Vagina (tissue), 2 donors: Measurements from ENCODE around the gene CDX2. TPM values are rescaled to one million over a fixed set of nuclear protein-coding genes. Genes with fewer than 3 reads are reported as not detected.
"Not testable (repeated sequence)": the region's sequence is repeated elsewhere in the genome, so short reads cannot be mapped to it uniquely, and the experiment has no call there.

Experiments
- DNase-seq, 2 donors: peaks; one replicate each; pipeline ENCODE4 v3.0.0-alpha.2; 2017; ENCODE audit errors: extremely low spot score in 2 of 2
- H3K27ac ChIP-seq: fragments of 200-600 bp; sonication (generic); one replicate; pipeline ENCODE4 v1.5.1; 2019
- H3K27me3 ChIP-seq: fragments of 200-600 bp; sonication (generic); one replicate; pipeline ENCODE4 v1.5.1; 2019
- H3K36me3 ChIP-seq, 2 donors: fragments of 200-600 bp; sonication (generic); one replicate each; pipeline ENCODE4 v1.5.1; 2017 to 2019
- H3K4me1 ChIP-seq: fragments of 200-600 bp; sonication (generic); one replicate; pipeline ENCODE4 v1.5.1; 2019
- H3K4me3 ChIP-seq, 2 donors: fragments of 200-600 bp; sonication (generic); 1 replicate in 1 of 2; 2 replicates in 1 of 2; pipeline ENCODE4 v1.5.1; 2016 to 2019
- H3K9me3 ChIP-seq: fragments of 200-600 bp; sonication (generic); one replicate; pipeline ENCODE4 v1.5.1; 2019
- CTCF ChIP-seq, 3 experiments: fragments of 450-650 bp in 2 of 3; fragments of 200-600 bp in 1 of 3; sonication (generic) in 1 of 3; IDR thresholded peaks; one replicate each; pipeline ENCODE4 v1.5.1; 2017 to 2019; ENCODE audit warnings: antibody characterized with exemption in 3 of 3, mild to moderate bottlenecking in 2 of 3, moderate library complexity in 2 of 3
- POLR2A ChIP-seq, 2 donors: fragments of 450-650 bp; IDR thresholded peaks; one replicate each; pipeline ENCODE4 v1.6.1; 2017; ENCODE audit warnings: antibody characterized with exemption in 2 of 2, mild to moderate bottlenecking in 2 of 2, moderate library complexity in 2 of 2
- POLR2AphosphoS5 ChIP-seq, 2 donors: sonication (generic); formaldehyde crosslinking; IDR thresholded peaks; one replicate each; pipeline ENCODE4 v1.9.0; 2017; ENCODE audit warnings: antibody characterized with exemption in 2 of 2, mild to moderate bottlenecking in 2 of 2, low read depth in 1 of 2; ENCODE audit not compliant: insufficient read depth in 1 of 2
- intact Hi-C: fragments of 100-400 bp; cut with DNase I; formaldehyde crosslinking; loops from one replicate; pipeline ENCODE4 v1.15.1; 2023
- total RNA-seq: library from RNA; depleted of rRNA; stranded (reverse); fragments of >200 nt; gene quantifications from one replicate; pipeline ENCODE4 v1.2.3, GENCODE V29; 2016

CDX2 gene
- total RNA-seq, 1 donor from 2014 or later, result not detected

DNA sequence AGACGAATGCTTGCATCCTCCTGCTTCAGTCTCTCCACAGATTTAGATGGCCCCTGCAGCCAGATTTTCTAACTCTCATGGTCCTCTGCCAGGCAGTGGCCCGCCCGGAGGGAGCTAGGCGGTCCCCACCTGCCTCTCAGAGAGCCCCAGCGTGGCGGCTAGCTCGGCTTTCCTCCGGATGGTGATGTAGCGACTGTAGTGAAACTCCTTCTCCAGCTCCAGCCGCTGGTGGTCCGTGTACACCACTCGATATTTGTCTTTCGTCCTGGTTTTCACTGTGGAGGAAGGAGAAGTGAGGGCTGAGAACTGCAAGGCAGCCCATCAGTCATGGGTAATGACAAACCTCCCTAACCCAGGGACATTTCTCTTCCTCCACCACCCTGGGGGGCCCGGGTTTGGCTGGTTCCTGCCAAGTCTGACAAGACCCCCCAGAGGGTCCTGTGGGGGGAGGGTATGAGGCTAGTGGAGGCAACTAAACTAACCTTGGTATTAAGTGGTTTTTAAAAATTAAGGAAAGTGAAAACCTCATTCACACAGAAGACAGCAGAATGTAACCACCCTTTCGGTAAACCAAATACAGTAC lies 4.3 kb downstream of the CDX2 start:
- Histone ChIP-seq H3K4me1 (peaks cover 36% of the 10 kb centered on the region), H3K4me3 (no peak overlapping the region), H3K27ac (no peak overlapping the region), H3K9me3 (no peaks in the 10 kb centered on the region), H3K36me3 (no peaks in the 10 kb centered on the region), H3K27me3 (peaks cover 13% of the 10 kb centered on the region)
- intact Hi-C loops, result no loop called here
- no peak for DNase-seq
- TF ChIP-seq POLR2A (IDR thresholded peaks at IDR 0.05) (no peak), POLR2AphosphoS5 (IDR thresholded peaks at IDR 0.05; ENCODE audit: insufficient read depth in 1 of 2, low read depth in 1 of 2) (no peak), CTCF (IDR thresholded peaks at IDR 0.05) (no peak)

DNA sequence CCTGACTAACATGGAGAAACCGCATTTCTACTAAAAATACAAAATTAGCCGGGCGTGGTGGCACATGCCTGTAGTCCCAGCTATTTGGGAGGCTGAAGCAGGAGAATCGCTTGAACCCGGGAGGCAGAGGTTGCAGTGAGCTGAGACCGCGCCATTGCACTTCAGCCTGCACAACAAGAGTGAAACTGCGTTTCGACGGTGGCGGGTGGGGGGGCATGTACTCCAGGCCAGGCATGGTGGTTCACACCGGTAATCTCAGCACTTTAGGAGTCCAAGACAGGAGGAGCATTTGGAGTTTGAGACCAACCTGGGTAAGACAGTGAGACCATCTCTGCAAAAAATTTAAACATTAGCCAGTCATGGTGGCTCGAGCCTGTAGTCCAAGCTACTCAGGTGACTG lies 4.9 kb downstream of the CDX2 start:
- H3K9me3 ChIP-seq, intact Hi-C loops, H3K36me3 ChIP-seq, DNase-seq, H3K4me3 ChIP-seq, H3K27ac ChIP-seq: not testable (repeated sequence)
- Histone ChIP-seq H3K4me1 (peaks cover 38% of the 10 kb centered on the region), H3K27me3 (peaks cover 13% of the 10 kb centered on the region)

DNA sequence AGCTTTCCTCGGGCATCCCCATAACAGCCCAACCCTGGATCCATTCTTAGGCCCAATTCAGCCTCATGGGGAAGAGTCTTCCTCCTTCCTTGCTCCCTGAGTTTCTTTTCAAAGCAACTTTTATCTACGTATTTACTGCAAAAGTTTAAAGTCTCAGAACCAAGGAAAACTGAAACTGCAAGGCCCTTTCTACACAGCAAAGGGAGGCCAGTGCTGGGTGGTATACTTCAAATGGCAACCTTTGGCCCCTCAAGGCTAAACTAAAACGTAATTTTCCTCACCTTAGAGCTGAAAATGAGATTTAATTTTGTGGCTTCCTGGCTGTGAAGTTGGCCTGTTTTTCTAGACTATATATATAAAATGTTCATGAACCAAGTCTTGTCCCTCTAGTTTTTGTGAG lies 5.6 kb downstream of the CDX2 start:
- Histone ChIP-seq H3K27ac (no peak overlapping the region), H3K36me3 (no peaks in the 10 kb centered on the region), H3K4me3 (no peak overlapping the region), H3K4me1 (peaks cover 31% of the 10 kb centered on the region), H3K27me3 (peaks cover 7% of the 10 kb centered on the region), H3K9me3 (no peaks in the 10 kb centered on the region)
- intact Hi-C loops, result no loop called here
- no peak for DNase-seq
- TF ChIP-seq CTCF (IDR thresholded peaks at IDR 0.05) (no peak), POLR2AphosphoS5 (IDR thresholded peaks at IDR 0.05; ENCODE audit: insufficient read depth in 1 of 2, low read depth in 1 of 2) (no peak), POLR2A (IDR thresholded peaks at IDR 0.05) (no peak)

DNA sequence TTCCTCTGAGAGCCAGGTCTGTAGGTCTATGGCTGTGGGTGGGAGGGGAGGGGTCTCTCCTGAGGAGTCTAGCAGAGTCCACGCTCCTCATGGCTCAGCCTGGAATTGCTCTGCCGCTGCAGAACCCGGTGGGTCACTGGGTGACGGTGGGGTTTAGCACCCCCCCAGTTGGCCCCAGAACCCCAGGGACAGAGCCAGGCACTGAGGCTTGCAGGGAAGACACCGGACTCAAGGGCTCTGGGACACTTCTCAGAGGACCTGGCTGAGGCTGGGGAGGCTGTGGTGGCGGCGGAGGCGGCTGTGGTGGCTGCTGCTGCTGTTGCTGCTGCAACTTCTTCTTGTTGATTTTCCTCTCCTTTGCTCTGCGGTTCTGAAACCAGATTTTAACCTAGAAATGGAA lies 6.1 kb downstream of the CDX2 start:
- H3K4me3 ChIP-seq, result no peak overlapping the region
- H3K27ac ChIP-seq, result no peak overlapping the region
- no peaks in the 10 kb centered on the region for H3K36me3 ChIP-seq
- TF ChIP-seq POLR2A (IDR thresholded peaks at IDR 0.05) (no peak), POLR2AphosphoS5 (IDR thresholded peaks at IDR 0.05; ENCODE audit: insufficient read depth in 1 of 2, low read depth in 1 of 2) (no peak), CTCF (IDR thresholded peaks at IDR 0.05) (no peak)
- no peaks in the 10 kb centered on the region for H3K9me3 ChIP-seq
- peaks cover 26% of the 10 kb centered on the region for H3K4me1 ChIP-seq
- DNase-seq, result no peak
- peaks cover 3% of the 10 kb centered on the region for H3K27me3 ChIP-seq
- intact Hi-C loops, result no loop called here

- Histone ChIP-seq H3K27me3 (peaks cover 3% of the 10 kb centered on the region), H3K36me3 (no peaks in the 10 kb centered on the region), H3K27ac (no peak overlapping the region), H3K9me3 (no peaks in the 10 kb centered on the region), H3K4me3 (no peak overlapping the region), H3K4me1 (peaks cover 24% of the 10 kb centered on the region)
- DNase-seq, result no peak
- no peak for TF ChIP-seq POLR2AphosphoS5 (IDR thresholded peaks at IDR 0.05; ENCODE audit: insufficient read depth in 1 of 2, low read depth in 1 of 2)
- TF ChIP-seq CTCF (IDR thresholded peaks at IDR 0.05), result no peak
- TF ChIP-seq POLR2A (IDR thresholded peaks at IDR 0.05), result no peak
- intact Hi-C loops, result no loop called here
Measured at GRCh38 chr13:27962128-27962841, 6.8 kb downstream of the CDX2 start.
